ENCODE measurements around the gene RAB24.
"Not testable (repeated sequence)": the region's sequence is repeated elsewhere in the genome, so short reads cannot be mapped to it uniquely, and the experiment has no call there.

Gene RAB24

GRCh38 chr5:177310757-177311391 lies 7.4 kb upstream of the RAB24 start:
- FAIRE-seq = no peak

DNA sequence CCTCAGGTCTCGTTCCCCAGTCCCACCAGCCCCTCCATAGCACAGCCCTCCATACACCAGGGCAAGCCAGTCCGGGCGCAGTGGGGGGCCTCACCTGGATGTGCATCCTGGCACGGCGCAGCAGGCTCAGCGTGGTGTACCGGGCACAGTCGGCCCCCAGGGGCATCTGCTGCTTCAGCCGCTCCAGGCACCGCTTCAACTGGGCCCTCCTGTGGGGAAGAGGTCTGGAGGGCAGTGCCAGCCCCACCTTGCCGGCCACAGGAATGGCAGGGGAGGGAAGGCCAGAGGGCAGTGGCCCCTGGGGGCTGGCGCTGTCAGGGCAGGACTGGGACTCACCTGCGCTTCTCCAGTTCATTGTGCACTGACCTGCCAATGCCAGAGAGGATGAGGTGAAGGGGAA lies 6.8 kb upstream of the RAB24 start:
- FAIRE-seq = no peak

GRCh38 chr5:177309351-177310191 lies 6.1 kb upstream of the RAB24 start:
- no peak for FAIRE-seq

DNA sequence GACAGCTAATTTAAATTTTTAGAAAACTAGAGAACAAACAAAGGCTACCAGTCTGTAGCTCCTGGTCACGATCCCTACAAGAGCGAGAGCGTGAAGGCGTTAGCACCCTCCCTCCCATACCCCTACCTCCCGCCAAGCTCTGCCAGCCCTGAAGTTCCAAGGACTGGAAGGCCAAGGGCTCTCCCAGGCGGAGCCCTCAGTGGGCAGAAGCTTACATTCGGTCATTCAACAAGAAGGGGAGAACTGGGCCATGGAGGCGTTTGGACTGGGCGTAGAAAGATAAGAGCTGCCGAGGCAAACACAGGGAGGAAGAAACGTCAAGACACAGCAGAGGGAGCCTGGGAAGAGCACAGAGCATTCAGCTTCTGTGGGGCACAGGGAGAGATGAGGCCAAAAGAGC lies 5.2 kb upstream of the RAB24 start:
- no peak for FAIRE-seq

DNA sequence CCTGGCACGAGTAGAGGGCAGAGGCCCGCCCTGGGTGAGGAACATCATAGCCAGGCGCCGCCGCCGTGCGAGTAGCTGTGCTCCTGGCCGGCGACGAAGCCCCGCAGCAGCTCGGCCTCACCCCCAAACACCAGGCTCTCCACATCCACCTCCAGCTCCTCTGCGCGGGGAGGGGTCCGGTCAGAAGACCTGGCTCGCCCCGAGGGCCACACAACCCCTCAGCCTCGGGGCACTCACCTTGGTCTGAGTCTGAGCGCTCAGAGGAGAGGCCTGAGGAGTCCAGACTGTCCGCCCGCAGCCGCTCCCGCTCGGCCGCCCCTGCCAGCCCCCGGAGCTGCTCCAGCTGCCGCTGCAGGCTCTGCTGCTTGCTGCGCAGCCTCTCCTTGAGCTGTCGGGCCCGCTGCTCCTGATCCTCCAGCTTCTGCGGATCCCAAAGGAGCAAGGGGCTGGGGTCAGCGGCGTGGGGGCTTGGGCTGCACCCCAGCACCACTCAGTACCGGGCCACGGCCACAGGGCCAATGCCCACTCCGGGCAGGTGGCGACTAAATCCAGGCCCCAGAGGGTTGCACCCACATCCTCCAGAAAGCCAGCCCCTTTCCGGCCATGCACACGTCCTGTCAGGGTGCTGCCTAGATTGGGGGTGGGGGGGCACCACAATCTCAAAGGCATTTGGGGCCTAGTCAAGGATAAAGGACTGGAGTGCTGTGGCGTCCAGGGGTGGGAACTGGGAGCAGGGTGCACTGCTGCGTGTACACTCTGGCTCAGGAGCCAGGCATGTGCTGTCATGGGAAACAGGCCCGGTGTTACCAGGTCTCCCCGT lies 4.2 kb upstream of the RAB24 start:
- no peak for FAIRE-seq

- FAIRE-seq = no peak
Observed at GRCh38 chr5:177306674-177307543, 3.4 kb upstream of the RAB24 start.

- FAIRE-seq = not testable (repeated sequence)
Observed at GRCh38 chr5:177306103-177306640, 2.7 kb upstream of the RAB24 start.

DNA sequence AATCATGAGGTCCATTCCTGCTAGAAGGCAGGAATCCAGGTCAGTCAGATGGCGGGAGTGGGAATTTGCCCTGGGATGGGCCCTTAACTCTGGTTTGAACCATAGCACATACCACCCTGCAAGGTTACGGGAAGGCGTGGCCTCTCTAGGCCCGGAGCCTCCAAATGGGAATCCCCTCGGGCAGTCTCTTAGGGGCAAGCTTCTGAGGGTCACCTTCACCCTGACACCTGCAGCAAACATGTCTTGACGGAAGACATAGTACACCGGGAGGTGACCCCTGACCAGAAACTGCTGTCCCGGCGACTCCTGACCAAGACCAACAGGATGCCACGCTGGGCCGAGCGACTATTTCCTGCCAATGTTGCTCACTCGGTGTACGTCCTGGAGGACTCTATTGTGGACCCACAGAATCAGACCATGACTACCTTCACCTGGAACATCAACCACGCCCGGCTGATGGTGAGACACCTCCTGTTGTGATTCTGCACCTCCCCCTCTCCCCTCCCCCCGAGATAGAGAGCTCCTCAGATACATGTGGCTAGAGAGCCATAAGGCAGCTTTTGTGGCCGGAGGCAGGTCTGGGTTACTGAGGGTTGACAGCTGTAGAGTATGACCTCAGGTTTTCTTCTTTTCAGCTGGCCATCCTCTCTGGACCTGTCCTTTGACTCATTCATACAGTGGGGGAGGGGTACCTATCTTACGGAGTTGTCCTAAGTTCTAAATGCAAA lies 1.0 kb upstream of the RAB24 start:
- no peak for FAIRE-seq

DNA sequence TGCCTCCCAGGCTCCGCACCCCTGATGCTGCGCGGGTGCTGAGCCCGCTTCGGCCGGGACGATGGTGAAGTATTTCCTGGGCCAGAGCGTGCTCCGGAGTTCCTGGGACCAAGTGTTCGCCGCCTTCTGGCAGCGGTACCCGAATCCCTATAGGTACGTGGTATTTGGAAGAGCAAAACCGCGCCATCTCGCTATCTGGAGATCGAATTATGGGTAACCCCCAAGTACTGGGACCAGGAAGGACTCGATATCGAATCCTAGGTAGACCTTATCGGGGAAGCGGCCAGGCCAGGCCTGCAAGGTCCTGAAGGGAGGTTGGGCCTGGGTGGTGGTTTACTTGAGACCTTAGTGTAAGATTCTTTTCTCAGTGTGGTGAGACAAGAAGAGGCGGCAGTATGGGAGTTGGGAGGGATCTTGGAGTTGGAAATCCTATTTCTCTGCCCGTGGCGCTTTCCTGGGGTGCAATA lies 439 bp upstream of the RAB24 start:
- FAIRE-seq = no peak

GRCh38 chr5:177302354-177303110 lies 987 bp downstream of the RAB24 start:
- FAIRE-seq = no peak

DNA sequence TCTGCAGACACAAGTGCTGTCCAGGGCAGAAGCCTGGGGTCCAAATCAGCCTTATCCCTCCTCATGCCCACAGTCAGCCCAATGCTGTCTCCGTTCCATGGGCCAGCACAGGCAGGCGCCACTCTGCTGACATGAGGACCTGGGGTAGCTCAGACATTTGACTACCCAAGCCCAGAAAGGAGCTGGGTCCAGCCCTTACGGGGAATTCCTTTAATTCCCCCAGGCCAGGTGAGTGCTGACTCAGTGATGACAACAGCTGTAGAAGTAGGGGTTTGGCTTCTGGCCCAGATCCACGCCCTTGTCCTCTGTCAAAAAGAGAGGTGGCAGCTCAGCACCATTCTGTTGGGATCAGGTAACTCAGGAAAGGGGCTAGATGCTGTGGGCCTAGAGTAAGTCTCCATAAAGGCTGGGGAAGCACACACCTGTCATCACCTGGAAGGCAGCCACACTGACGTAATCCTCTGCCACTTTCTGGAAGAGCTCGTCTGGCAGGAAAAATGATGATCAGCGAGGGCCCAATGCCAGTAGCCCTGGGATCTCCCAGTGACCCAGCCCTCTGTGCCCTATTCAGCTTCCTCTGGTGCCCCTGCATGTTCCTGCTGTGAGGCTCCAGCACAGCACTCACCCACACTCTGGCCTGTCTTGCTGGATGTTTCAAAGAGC lies 1.9 kb downstream of the RAB24 start:
- FAIRE-seq = no peak

DNA sequence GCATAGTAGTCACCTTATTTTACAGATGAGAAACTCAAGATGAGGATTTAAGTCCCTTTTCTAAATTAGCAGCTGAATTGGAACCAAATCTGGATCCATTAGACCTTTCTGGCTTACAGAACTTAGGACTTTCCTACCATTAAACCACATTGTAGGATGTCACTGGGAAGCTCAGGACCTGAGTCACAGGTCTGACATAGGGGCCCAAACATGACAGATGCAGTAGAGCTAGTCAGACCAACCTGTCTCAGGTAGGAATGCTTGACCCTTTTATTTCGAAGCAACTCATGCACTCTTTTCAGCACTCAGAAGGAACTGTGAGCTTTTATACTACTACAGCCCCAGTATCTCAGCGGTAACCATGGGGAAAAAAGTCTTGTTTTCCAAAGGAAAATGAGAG lies 2.6 kb downstream of the RAB24 start:
- no peak for FAIRE-seq

- no peak for FAIRE-seq
Observed at GRCh38 chr5:177300236-177300880, 3.2 kb downstream of the RAB24 start.

GRCh38 chr5:177299697-177300096 lies 3.8 kb downstream of the RAB24 start:
- no peak for FAIRE-seq

GRCh38 chr5:177297922-177298321 lies 5.6 kb downstream of the RAB24 start:
- no peak for FAIRE-seq

GRCh38 chr5:177296581-177296980 lies 6.9 kb downstream of the RAB24 start:
- FAIRE-seq = no peak

DNA sequence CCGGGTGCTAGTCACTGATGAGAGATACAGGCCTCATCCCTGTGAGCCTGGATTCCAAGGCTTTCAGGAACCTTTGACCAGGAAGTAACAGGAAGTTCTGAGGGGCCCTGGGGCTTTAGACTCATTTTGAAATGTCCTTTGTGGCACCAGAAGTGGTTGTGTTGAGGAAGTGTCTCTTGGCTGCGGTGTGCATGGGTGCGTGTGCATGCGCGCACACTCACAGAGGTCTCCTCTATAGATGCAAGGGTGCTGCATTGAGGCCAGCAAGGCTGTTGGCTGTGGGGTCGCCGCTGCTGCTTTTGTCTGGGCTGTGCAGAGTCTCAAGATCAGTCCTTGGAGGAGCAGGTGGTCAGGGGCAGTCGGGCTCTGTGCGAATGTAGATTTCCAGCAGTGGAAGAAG lies 7.6 kb downstream of the RAB24 start:
- no peak for FAIRE-seq

DNA sequence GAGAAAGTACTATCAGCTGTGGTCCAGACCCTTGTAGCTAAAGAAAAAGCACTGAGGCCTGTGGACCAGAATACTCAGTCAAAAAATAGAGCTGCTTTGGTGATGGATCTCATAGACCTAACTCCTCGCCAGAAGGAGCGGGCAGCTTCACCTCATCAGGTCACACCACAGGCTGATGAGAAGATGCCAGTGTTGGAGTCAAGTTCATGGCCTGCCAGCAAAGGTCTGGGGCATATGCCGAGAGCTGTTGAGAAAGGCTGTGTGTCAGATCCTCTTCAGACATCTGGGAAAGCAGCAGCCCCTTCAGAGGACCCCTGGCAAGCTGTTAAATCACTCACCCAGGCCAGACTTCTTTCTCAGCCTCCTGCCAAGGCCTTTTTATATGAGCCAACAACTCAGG lies 8.9 kb downstream of the RAB24 start:
- FAIRE-seq = no peak

DNA sequence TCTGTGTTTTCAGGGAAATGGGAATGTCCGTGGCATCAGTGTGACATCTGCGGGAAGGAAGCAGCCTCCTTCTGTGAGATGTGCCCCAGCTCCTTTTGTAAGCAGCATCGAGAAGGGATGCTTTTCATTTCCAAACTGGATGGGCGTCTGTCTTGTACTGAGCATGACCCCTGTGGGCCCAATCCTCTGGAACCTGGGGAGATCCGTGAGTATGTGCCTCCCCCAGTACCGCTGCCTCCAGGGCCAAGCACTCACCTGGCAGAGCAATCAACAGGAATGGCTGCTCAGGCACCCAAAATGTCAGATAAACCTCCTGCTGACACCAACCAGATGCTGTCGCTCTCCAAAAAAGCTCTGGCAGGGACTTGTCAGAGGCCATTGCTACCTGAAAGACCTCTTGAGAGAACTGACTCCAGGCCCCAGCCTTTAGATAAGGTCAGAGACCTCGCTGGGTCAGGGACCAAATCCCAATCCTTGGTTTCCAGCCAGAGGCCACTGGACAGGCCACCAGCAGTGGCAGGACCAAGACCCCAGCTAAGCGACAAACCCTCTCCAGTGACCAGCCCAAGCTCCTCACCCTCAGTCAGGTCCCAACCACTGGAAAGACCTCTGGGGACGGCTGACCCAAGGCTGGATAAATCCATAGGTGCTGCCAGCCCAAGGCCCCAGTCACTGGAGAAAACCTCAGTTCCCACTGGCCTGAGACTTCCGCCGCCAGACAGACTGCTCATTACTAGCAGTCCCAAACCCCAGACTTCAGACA lies 9.5 kb downstream of the RAB24 start:
- FAIRE-seq = no peak

Data from islet of Langerhans (tissue), 1 donor.